Midbrain (tissue), 1 donor: ENCODE results near the gene LRP5.
"Not testable (repeated sequence)": the region's sequence is repeated elsewhere in the genome, so short reads cannot be mapped to it uniquely, and the experiment has no call there.

Source experiments
- DNase-seq: peaks from one replicate; lab custom pipeline; 2025; lab: John Stamatoyannopoulos, UW

The LRP5 gene

GRCh38 chr11:68329536-68329935 is 17.1 kb downstream of the LRP5 start:
- DNase-seq: no peak

GRCh38 chr11:68329978-68330699 is 17.7 kb downstream of the LRP5 start:
- DNase-seq: no peak

GRCh38 chr11:68330700-68331337 is 18.4 kb downstream of the LRP5 start:
- no peak for DNase-seq

GRCh38 chr11:68331338-68331947 is 19.1 kb downstream of the LRP5 start:
- DNase-seq: no peak

GRCh38 chr11:68332186-68332585 is 19.8 kb downstream of the LRP5 start:
- no peak for DNase-seq

- no peak for DNase-seq
These were observed 20.8 kb downstream of the LRP5 start for GRCh38 chr11:68333173-68333572.

GRCh38 chr11:68334923-68335322 is 22.5 kb downstream of the LRP5 start:
- no peak for DNase-seq

GRCh38 chr11:68335683-68336082 is 23.3 kb downstream of the LRP5 start:
- no peak for DNase-seq

- DNase-seq: no peak
These were observed 24.3 kb downstream of the LRP5 start for GRCh38 chr11:68336716-68337115.

GRCh38 chr11:68337399-68337835 is 25.0 kb downstream of the LRP5 start:
- DNase-seq: no peak

GRCh38 chr11:68338051-68338780 is 25.8 kb downstream of the LRP5 start:
- no peak for DNase-seq

GRCh38 chr11:68340003-68340767 is 27.8 kb downstream of the LRP5 start:
- no peak for DNase-seq

- no peak for DNase-seq
These were observed 28.6 kb downstream of the LRP5 start for GRCh38 chr11:68340784-68341556.

- DNase-seq: no peak
These were observed 29.4 kb downstream of the LRP5 start for GRCh38 chr11:68341557-68342458.

GRCh38 chr11:68342459-68343158 is 30.2 kb downstream of the LRP5 start:
- no peak for DNase-seq

- DNase-seq: no peak
These were observed 31.4 kb downstream of the LRP5 start for GRCh38 chr11:68343761-68344256.

- DNase-seq: not testable (repeated sequence)
These were observed 32.4 kb downstream of the LRP5 start for GRCh38 chr11:68344821-68345220.

- DNase-seq: no peak
These were observed 33.5 kb downstream of the LRP5 start for GRCh38 chr11:68345776-68346461.

- no peak for DNase-seq
These were observed 34.0 kb downstream of the LRP5 start for GRCh38 chr11:68346462-68346790.
